ENCODE data around the gene SLC22A13.

SLC22A13 gene

DNA sequence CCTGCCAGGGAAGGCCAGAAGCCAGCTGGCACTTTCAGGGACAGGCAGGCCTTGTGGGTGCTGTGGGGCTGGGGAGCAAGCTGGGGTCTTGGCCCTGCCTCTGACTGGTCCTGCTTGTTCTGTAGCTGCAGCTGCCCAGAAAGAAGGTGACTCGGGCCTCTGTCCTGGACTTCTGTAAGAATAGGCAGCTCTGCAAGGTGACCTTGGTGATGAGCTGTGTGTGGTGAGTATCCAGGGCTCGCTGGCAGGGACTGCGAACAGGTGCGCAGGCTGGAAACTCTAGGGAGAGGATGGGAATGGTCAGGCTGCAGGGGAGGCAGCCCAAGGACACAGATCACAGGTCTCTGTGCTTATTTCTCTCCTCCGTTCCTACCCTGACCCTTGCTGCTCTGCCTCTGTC, 47.7 kb downstream of the SLC22A13 start:
- Histone ChIP-seq H3K27ac (ENCODE audit: low read length, poor library complexity, severe bottlenecking) (no peak overlapping the region), H2AK5ac (ENCODE audit: low read length, severe bottlenecking) (no peak overlapping the region), H4K91ac (ENCODE audit: low read length) (no peak overlapping the region), H3K9ac (ENCODE audit: low read length) (no peak overlapping the region), H2BK120ac (ENCODE audit: low read depth, low read length) (no peak overlapping the region), H2BK15ac (ENCODE audit: low read depth, poor library complexity, severe bottlenecking) (no peak overlapping the region), H3K79me1 (replicated peaks; ENCODE audit: low read length, poor library complexity, severe bottlenecking) (no peaks in the 10 kb centered on the region), H3K14ac (ENCODE audit: low read length in 2 of 2) (no peak overlapping the region), H3K18ac (ENCODE audit: low read depth in 1 of 2, low read length in 2 of 2) (no peak overlapping the region), H3K27me3 (ENCODE audit: control insufficient read depth in 1 of 2, insufficient read depth in 1 of 2, low read length in 2 of 2) (peaks cover 9 to 25% of the 10 kb centered on the region in 2 experiments), H2BK12ac (ENCODE audit: low read length in 2 of 2) (no peak overlapping the region), H3K23ac (ENCODE audit: low read length in 2 of 2) (no peak overlapping the region), H3K9me3 (ENCODE audit: control insufficient read depth, low read length) (no peaks in the 10 kb centered on the region), H3K4ac (ENCODE audit: low read depth in 1 of 2, low read length in 2 of 2) (no peak overlapping the region), H3K4me1 (ENCODE audit: control insufficient read depth, insufficient read depth, low read depth, low read length) (no peaks in the 10 kb centered on the region), H3K4me2 (ENCODE audit: low read length, poor library complexity, severe bottlenecking) (no peak overlapping the region), H2AFZ (ENCODE audit: low read depth, low read length) (no peak overlapping the region), H2BK5ac (ENCODE audit: low read depth, low read length, poor library complexity, severe bottlenecking) (no peak overlapping the region), H3K36me3 (ENCODE audit: control insufficient read depth in 1 of 2, insufficient read depth in 2 of 2, low read depth in 1 of 2, low read length in 2 of 2) (no peaks in the 10 kb centered on the region), H4K8ac (ENCODE audit: low read length) (no peak overlapping the region), H3K4me3 (ENCODE audit: insufficient read depth in 1 of 2, low read depth in 1 of 2, low read length in 2 of 2) (no peak overlapping the region)
- 94% methylated on average over 5 of the region's 5 CpGs for WGBS
- no peak for DNase-seq

- Histone ChIP-seq H4K91ac (ENCODE audit: low read length) (no peak overlapping the region), H3K4ac (ENCODE audit: low read depth in 1 of 2, low read length in 2 of 2) (no peak overlapping the region), H2BK120ac (ENCODE audit: low read depth, low read length) (no peak overlapping the region), H2BK15ac (ENCODE audit: low read depth, poor library complexity, severe bottlenecking) (no peak overlapping the region), H3K9me3 (ENCODE audit: control insufficient read depth, low read length) (no peaks in the 10 kb centered on the region), H2BK5ac (ENCODE audit: low read depth, low read length, poor library complexity, severe bottlenecking) (no peak overlapping the region), H4K8ac (ENCODE audit: low read length) (no peak overlapping the region), H3K18ac (ENCODE audit: low read depth in 1 of 2, low read length in 2 of 2) (no peak overlapping the region), H2BK12ac (ENCODE audit: low read length in 2 of 2) (no peak overlapping the region), H3K36me3 (ENCODE audit: control insufficient read depth in 1 of 2, insufficient read depth in 2 of 2, low read depth in 1 of 2, low read length in 2 of 2) (no peaks in the 10 kb centered on the region), H3K9ac (ENCODE audit: low read length) (no peak overlapping the region), H3K4me3 (ENCODE audit: insufficient read depth in 1 of 2, low read depth in 1 of 2, low read length in 2 of 2) (no peak overlapping the region), H3K79me1 (replicated peaks; ENCODE audit: low read length, poor library complexity, severe bottlenecking) (no peaks in the 10 kb centered on the region), H3K14ac (ENCODE audit: low read length in 2 of 2) (no peak overlapping the region), H3K27me3 (ENCODE audit: control insufficient read depth in 1 of 2, insufficient read depth in 1 of 2, low read length in 2 of 2) (peaks cover 9 to 25% of the 10 kb centered on the region in 2 experiments), H3K4me1 (ENCODE audit: control insufficient read depth, insufficient read depth, low read depth, low read length) (no peaks in the 10 kb centered on the region), H3K23ac (ENCODE audit: low read length in 2 of 2) (no peak overlapping the region), H3K4me2 (ENCODE audit: low read length, poor library complexity, severe bottlenecking) (no peak overlapping the region), H2AFZ (ENCODE audit: low read depth, low read length) (no peak overlapping the region), H3K27ac (ENCODE audit: low read length, poor library complexity, severe bottlenecking) (no peak overlapping the region), H2AK5ac (ENCODE audit: low read length, severe bottlenecking) (no peak overlapping the region)
- no peak for DNase-seq
- 94% methylated on average over 11 of the region's 11 CpGs for WGBS
Measured at GRCh38 chr3:38313695-38314094, 48.1 kb downstream of the SLC22A13 start.

GRCh38 chr3:38314112-38314763, 48.6 kb downstream of the SLC22A13 start:
- Histone ChIP-seq H2BK120ac (ENCODE audit: low read depth, low read length) (no peak overlapping the region), H3K79me1 (replicated peaks; ENCODE audit: low read length, poor library complexity, severe bottlenecking) (no peaks in the 10 kb centered on the region), H3K4me1 (ENCODE audit: control insufficient read depth, insufficient read depth, low read depth, low read length) (no peaks in the 10 kb centered on the region), H2AFZ (ENCODE audit: low read depth, low read length) (no peak overlapping the region), H3K36me3 (ENCODE audit: control insufficient read depth in 1 of 2, insufficient read depth in 2 of 2, low read depth in 1 of 2, low read length in 2 of 2) (no peaks in the 10 kb centered on the region), H3K18ac (ENCODE audit: low read depth in 1 of 2, low read length in 2 of 2) (peak overlapping the region in 1 of 2 experiments; percentile 30), H3K9me3 (ENCODE audit: control insufficient read depth, low read length) (no peaks in the 10 kb centered on the region), H3K9ac (ENCODE audit: low read length) (no peak overlapping the region), H2BK5ac (ENCODE audit: low read depth, low read length, poor library complexity, severe bottlenecking) (no peak overlapping the region), H3K14ac (ENCODE audit: low read length in 2 of 2) (no peak overlapping the region), H2BK15ac (ENCODE audit: low read depth, poor library complexity, severe bottlenecking) (no peak overlapping the region), H3K4me2 (ENCODE audit: low read length, poor library complexity, severe bottlenecking) (no peak overlapping the region), H3K4ac (ENCODE audit: low read depth in 1 of 2, low read length in 2 of 2) (no peak overlapping the region), H4K91ac (ENCODE audit: low read length) (no peak overlapping the region), H2BK12ac (ENCODE audit: low read length in 2 of 2) (no peak overlapping the region), H4K8ac (ENCODE audit: low read length) (no peak overlapping the region), H2AK5ac (ENCODE audit: low read length, severe bottlenecking) (no peak overlapping the region), H3K4me3 (ENCODE audit: insufficient read depth in 1 of 2, low read depth in 1 of 2, low read length in 2 of 2) (no peak overlapping the region), H3K27ac (ENCODE audit: low read length, poor library complexity, severe bottlenecking) (no peak overlapping the region), H3K23ac (ENCODE audit: low read length in 2 of 2) (peak overlapping the region in 1 of 2 experiments; percentile 14), H3K27me3 (ENCODE audit: control insufficient read depth in 1 of 2, insufficient read depth in 1 of 2, low read length in 2 of 2) (peaks cover 9 to 19% of the 10 kb centered on the region in 2 experiments)
- WGBS, result 10% methylated on average over 4 of the region's 4 CpGs
- peak; percentile 17 for DNase-seq

- H3K4me2 ChIP-seq (ENCODE audit: low read length, poor library complexity, severe bottlenecking), result no peak overlapping the region
- 66% methylated on average over 5 of the region's 5 CpGs for WGBS
- no peak overlapping the region for H3K18ac ChIP-seq (ENCODE audit: low read depth in 1 of 2, low read length in 2 of 2)
Measured at GRCh38 chr3:38314764-38315487, 49.3 kb downstream of the SLC22A13 start.

More at GRCh38 chr3:38314764-38315487, 49.3 kb downstream of the SLC22A13 start:
- H3K36me3 ChIP-seq (ENCODE audit: control insufficient read depth in 1 of 2, insufficient read depth in 2 of 2, low read depth in 1 of 2, low read length in 2 of 2), result no peaks in the 10 kb centered on the region
- peak overlapping the region in 1 of 2 experiments; percentile 61 for H3K14ac ChIP-seq (ENCODE audit: low read length in 2 of 2)
- H2BK12ac ChIP-seq (ENCODE audit: low read length in 2 of 2), result peak overlapping the region in 1 of 2 experiments; percentile 35
- H3K4me3 ChIP-seq (ENCODE audit: insufficient read depth in 1 of 2, low read depth in 1 of 2, low read length in 2 of 2), result no peak overlapping the region
- DNase-seq, result no peak
- H4K8ac ChIP-seq (ENCODE audit: low read length), result peak overlapping the region; percentile 36
- no peak overlapping the region for H2AFZ ChIP-seq (ENCODE audit: low read depth, low read length)
- H2BK120ac ChIP-seq (ENCODE audit: low read depth, low read length), result no peak overlapping the region
- H3K4ac ChIP-seq (ENCODE audit: low read depth in 1 of 2, low read length in 2 of 2), result no peak overlapping the region
- H3K23ac ChIP-seq (ENCODE audit: low read length in 2 of 2), result peak overlapping the region in 1 of 2 experiments; percentile 19
- H2AK5ac ChIP-seq (ENCODE audit: low read length, severe bottlenecking), result no peak overlapping the region
- H3K27ac ChIP-seq (ENCODE audit: low read length, poor library complexity, severe bottlenecking), result no peak overlapping the region
- no peaks in the 10 kb centered on the region for H3K79me1 ChIP-seq (replicated peaks; ENCODE audit: low read length, poor library complexity, severe bottlenecking)
- H3K4me1 ChIP-seq (ENCODE audit: control insufficient read depth, insufficient read depth, low read depth, low read length), result no peaks in the 10 kb centered on the region
- no peak overlapping the region for H2BK5ac ChIP-seq (ENCODE audit: low read depth, low read length, poor library complexity, severe bottlenecking)
- peaks cover 3 to 17% of the 10 kb centered on the region in 2 experiments for H3K27me3 ChIP-seq (ENCODE audit: control insufficient read depth in 1 of 2, insufficient read depth in 1 of 2, low read length in 2 of 2)
- H3K9me3 ChIP-seq (ENCODE audit: control insufficient read depth, low read length), result no peaks in the 10 kb centered on the region
- H3K9ac ChIP-seq (ENCODE audit: low read length), result no peak overlapping the region
- no peak overlapping the region for H2BK15ac ChIP-seq (ENCODE audit: low read depth, poor library complexity, severe bottlenecking)
- no peak overlapping the region for H4K91ac ChIP-seq (ENCODE audit: low read length)

Data from mesenchymal stem cell (in vitro differentiated cells and primary cell).